PC-9 (cell line): Measurements from ENCODE around the gene PXMP2. TPM values are rescaled to one million over a fixed set of nuclear protein-coding genes. Genes with fewer than 3 reads are reported as not detected.

Experiments used
- BruUV-seq: library from RNA; stranded (reverse); fragments of 400-500 nt; replicated peaks from 2 replicates; lab custom pipeline; 2021; lab: Mats Ljungman, UMichigan
- CTCF ChIA-PET: fragments of 300-600 bp; sonication (Branson Sonifier 250); formaldehyde crosslinking; loops from one replicate; lab custom pipeline; 2022; ENCODE audit warnings: antibody characterized with exemption; lab: Charles Lee
- POLR2A ChIA-PET: fragments of 300-600 bp; sonication (Branson Sonifier 250); formaldehyde crosslinking; loops from one replicate; lab custom pipeline; 2022; ENCODE audit warnings: antibody characterized with exemption; ENCODE audit not compliant: unreplicated experiment; lab: Charles Lee
- DNase-seq, 2 experiments: peaks; one replicate each; pipeline versions ENCODE4 v3.0.0 to v3.0.0-alpha.2; 2015 to 2022; ENCODE audit warnings: mixed read lengths in 1 of 2
- H2AFZ ChIP-seq: fragments of 200-600 bp; sonication (generic); 2 replicates; pipeline ENCODE4 v1.8.1; 2017; ENCODE audit warnings: antibody characterized with exemption
- H3F3A ChIP-seq: fragments of 200-600 bp; sonication (generic); 2 replicates; pipeline ENCODE4 v1.8.1; 2017; ENCODE audit warnings: antibody characterized with exemption, mild to moderate bottlenecking, low read depth; ENCODE audit not compliant: insufficient read depth
- H3K27ac ChIP-seq: fragments of 200-600 bp; sonication (generic); 2 replicates; pipeline ENCODE4 v1.6.1; 2016; ENCODE audit warnings: mixed run types
- H3K27me3 ChIP-seq: fragments of 200-600 bp; sonication (generic); 2 replicates; pipeline ENCODE4 v1.6.1; 2016; ENCODE audit warnings: low read depth, mixed run types; ENCODE audit not compliant: insufficient read depth
- H3K36me3 ChIP-seq: fragments of 200-600 bp; sonication (generic); 2 replicates; pipeline ENCODE4 v1.6.1; 2016; ENCODE audit warnings: low read depth, mixed run types
- H3K4me1 ChIP-seq: fragments of 200-600 bp; sonication (generic); replicated peaks from 2 replicates; pipeline ENCODE4 v1.6.1; 2016; ENCODE audit warnings: mixed run types; ENCODE audit not compliant: insufficient read depth
- H3K4me2 ChIP-seq: fragments of 200-600 bp; sonication (generic); 2 replicates; pipeline ENCODE4 v1.6.1; 2017; ENCODE audit warnings: mixed run types
- H3K4me3 ChIP-seq: fragments of 200-600 bp; sonication (generic); 2 replicates; pipeline ENCODE4 v1.6.1; 2016; ENCODE audit warnings: mixed run types
- H3K79me2 ChIP-seq: fragments of 200-600 bp; sonication (generic); 2 replicates; pipeline ENCODE4 v1.6.1; 2017; ENCODE audit warnings: low read depth, mixed run types
- H3K9me2 ChIP-seq: fragments of 200-600 bp; sonication (generic); 2 replicates; pipeline ENCODE4 v1.8.1; 2017; ENCODE audit warnings: mild to moderate bottlenecking; ENCODE audit not compliant: insufficient read depth
- H3K9me3 ChIP-seq: fragments of 200-600 bp; sonication (generic); 2 replicates; pipeline ENCODE4 v1.8.1; 2016; ENCODE audit warnings: low read depth; ENCODE audit not compliant: insufficient read depth
- H4K20me1 ChIP-seq: fragments of 200-600 bp; sonication (generic); 2 replicates; pipeline ENCODE4 v1.8.1; 2017; ENCODE audit not compliant: insufficient read depth
- EZH2 ChIP-seq: fragments of 200-600 bp; sonication (generic); IDR thresholded peaks from 2 replicates; pipeline ENCODE4 v1.8.0; 2017; ENCODE audit warnings: antibody characterized with exemption, low read depth
- intact Hi-C: fragments of 100-400 bp; cut with micrococcal nuclease; formaldehyde crosslinking; loops from one replicate; pipeline ENCODE4 v1.10.0; 2022; ENCODE audit not compliant: unreplicated experiment
- total RNA-seq: library from RNA; stranded (reverse); gene quantifications from 2 replicates; pipeline ENCODE4 v1.2.3, GENCODE V29; 2021
- TF ChIP-seq, protein P1 (sequence below): fragments of 200-600 bp; sonication (generic); conservative IDR thresholded peaks from 2 replicates; pipeline ENCODE4 v1.6.1; 2017; ENCODE audit warnings: mixed run types, antibody characterized with exemption, mild to moderate bottlenecking, moderate library complexity

The PXMP2 gene
- total RNA-seq, 1 experiment from 2014 or later = 38.6 TPM

DNA sequence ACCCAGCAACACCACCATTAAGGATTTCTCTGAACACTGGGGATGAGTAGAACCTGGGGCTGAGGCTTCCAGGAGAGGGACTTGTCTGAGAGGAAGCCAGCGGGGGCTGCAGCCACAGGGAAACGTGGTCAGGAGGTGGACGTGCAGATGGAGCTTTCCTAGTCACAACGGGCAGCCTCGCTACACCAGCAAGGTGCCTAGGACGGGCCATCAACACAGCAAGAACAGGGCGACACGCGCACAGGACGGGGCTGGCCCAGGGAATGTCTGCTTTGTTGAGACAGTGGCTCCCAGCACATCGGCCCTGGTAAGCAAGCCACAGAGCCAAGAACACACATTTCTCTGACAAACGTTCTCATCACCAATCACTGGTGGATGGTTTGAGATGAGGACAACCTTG, 49.0 kb downstream of the PXMP2 start:
- H4K20me1 ChIP-seq = peaks cover 24% of the 10 kb centered on the region
- no peak overlapping the region for H2AFZ ChIP-seq
- CTCF ChIA-PET = no interaction called here
- no peaks in the 10 kb centered on the region for H3K27me3 ChIP-seq
- no peak for TF ChIP-seq EZH2
- TF ChIP-seq, protein P1, sequence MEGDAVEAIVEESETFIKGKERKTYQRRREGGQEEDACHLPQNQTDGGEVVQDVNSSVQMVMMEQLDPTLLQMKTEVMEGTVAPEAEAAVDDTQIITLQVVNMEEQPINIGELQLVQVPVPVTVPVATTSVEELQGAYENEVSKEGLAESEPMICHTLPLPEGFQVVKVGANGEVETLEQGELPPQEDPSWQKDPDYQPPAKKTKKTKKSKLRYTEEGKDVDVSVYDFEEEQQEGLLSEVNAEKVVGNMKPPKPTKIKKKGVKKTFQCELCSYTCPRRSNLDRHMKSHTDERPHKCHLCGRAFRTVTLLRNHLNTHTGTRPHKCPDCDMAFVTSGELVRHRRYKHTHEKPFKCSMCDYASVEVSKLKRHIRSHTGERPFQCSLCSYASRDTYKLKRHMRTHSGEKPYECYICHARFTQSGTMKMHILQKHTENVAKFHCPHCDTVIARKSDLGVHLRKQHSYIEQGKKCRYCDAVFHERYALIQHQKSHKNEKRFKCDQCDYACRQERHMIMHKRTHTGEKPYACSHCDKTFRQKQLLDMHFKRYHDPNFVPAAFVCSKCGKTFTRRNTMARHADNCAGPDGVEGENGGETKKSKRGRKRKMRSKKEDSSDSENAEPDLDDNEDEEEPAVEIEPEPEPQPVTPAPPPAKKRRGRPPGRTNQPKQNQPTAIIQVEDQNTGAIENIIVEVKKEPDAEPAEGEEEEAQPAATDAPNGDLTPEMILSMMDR = no peak
- H3K9me3 ChIP-seq = no peaks in the 10 kb centered on the region
- H3K4me1 ChIP-seq = no peaks in the 10 kb centered on the region
- no peaks in the 10 kb centered on the region for H3K9me2 ChIP-seq
- no peak for DNase-seq
- no peak overlapping the region for H3K4me3 ChIP-seq
- H3K27ac ChIP-seq = no peak overlapping the region
- POLR2A ChIA-PET = no interaction called here
- no peaks in the 10 kb centered on the region for H3K79me2 ChIP-seq
- no TSS peak for BruUV-seq
- peaks cover 22% of the 10 kb centered on the region; the same call in 1 of the 2 replicates for H3F3A ChIP-seq
- intact Hi-C loops = no loop called here
- H3K4me2 ChIP-seq = no peak overlapping the region
- H3K36me3 ChIP-seq = peaks cover 63% of the 10 kb centered on the region

DNA sequence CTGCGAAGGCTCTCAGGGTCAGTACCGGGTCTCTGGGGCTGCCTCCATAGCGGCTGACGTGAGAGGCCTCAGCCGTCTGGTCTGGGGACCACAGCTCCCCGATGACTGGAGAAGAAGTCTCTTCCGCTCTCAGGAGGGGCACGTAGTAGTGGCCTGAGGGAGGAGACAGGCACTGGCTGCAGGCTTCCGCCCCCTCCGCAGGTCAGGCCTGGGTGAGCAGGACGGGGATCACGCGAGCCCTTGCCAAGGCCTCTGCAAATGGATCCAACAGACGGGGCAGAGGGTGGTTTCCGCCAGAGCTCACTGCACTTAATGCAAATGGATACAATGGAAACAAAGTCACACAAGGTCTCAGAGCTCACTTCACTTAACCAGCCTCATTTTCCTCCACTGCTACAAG, 49.5 kb downstream of the PXMP2 start:
- no peak overlapping the region for H2AFZ ChIP-seq
- ChIA-PET POLR2A (no interaction called here), CTCF (no interaction called here)
- no peaks in the 10 kb centered on the region for H3K27me3 ChIP-seq
- H3K9me2 ChIP-seq = no peaks in the 10 kb centered on the region
- H3K4me3 ChIP-seq = no peak overlapping the region
- intact Hi-C loops = no loop called here
- no peak for TF ChIP-seq EZH2
- TF ChIP-seq, protein P1 = no peak
- H3K79me2 ChIP-seq = no peaks in the 10 kb centered on the region; the same call in 1 of the 2 replicates
- no peak overlapping the region for H3K27ac ChIP-seq
- H3K9me3 ChIP-seq = no peaks in the 10 kb centered on the region
- H3K4me2 ChIP-seq = no peak overlapping the region
- BruUV-seq = no TSS peak
- H4K20me1 ChIP-seq = peaks cover 29% of the 10 kb centered on the region
- no peaks in the 10 kb centered on the region for H3K4me1 ChIP-seq
- peaks cover 18% of the 10 kb centered on the region; the same call in 1 of the 2 replicates for H3F3A ChIP-seq
- DNase-seq = no peak
- H3K36me3 ChIP-seq = peaks cover 58% of the 10 kb centered on the region

DNA sequence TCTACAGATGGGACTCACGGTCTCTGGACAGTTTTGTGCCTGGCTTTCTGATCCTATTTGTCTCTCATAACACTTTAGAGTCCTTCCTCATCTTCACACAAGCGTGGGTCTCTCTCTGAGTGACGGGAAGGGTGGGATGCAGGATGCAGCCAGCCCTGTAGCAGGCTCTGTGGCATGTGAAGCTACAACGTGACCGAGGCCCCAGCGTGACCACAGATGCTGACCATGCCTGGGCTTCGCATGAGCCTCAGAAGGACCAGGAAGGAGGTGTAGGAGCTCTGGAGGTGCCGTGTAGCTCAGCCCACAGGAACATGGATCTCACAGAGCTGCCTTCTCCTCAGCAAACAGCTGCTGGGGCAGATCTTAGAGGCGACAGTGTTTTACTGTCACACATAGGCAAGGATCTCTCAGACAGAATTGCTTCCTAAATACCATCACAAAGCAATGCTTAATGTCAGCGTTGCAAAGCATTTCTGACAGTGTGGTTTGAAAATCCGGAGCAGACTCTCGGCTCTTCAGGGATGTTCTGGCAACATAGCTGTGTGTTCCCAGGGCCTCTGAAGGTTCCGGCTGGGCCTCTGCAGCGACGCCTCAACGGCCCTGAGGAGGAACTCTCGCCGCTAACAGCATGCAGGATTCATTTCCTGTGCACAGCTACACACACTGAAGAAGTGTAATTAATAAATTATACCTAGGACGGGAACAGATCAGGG, 52.4 kb downstream of the PXMP2 start:
- Histone ChIP-seq H2AFZ (no peak overlapping the region), H3K4me2 (no peak overlapping the region), H3F3A (0 out of 2 replicates have a peak, but pooled peaks cover 11% of the 10 kb centered on the region), H3K36me3 (peaks cover 68% of the 10 kb centered on the region), H4K20me1 (peaks cover 48% of the 10 kb centered on the region), H3K79me2 (peaks cover 22% of the 10 kb centered on the region), H3K9me3 (no peaks in the 10 kb centered on the region), H3K27me3 (no peaks in the 10 kb centered on the region), H3K9me2 (no peaks in the 10 kb centered on the region), H3K4me1 (no peaks in the 10 kb centered on the region), H3K4me3 (no peak overlapping the region), H3K27ac (no peak overlapping the region)
- TF ChIP-seq, protein P1 = no peak
- no peak for TF ChIP-seq EZH2
- ChIA-PET CTCF (no interaction called here), POLR2A (no interaction called here)
- DNase-seq = no peak
- intact Hi-C loops = no loop called here
- BruUV-seq = no TSS peak
